CD14-positive monocyte (primary cell): ENCODE measurements around the gene TMEM117. TPM values are rescaled to one million over a fixed set of nuclear protein-coding genes. Genes with fewer than 3 reads are reported as not detected.

Experiments
- DNase-seq, 3 donors: peaks; one replicate each; pipeline ENCODE4 v3.0.0-alpha.2; 2011 to 2022
- H2AFZ ChIP-seq: 2 replicates; pipeline ENCODE4 v1.6.0; 2012; ENCODE audit warnings: mild to moderate bottlenecking, low read depth, low read length, inconsistent platforms; ENCODE audit not compliant: insufficient read depth, poor library complexity, severe bottlenecking
- H3K27ac ChIP-seq, 2 donors: 1 replicate in 1 of 2; 2 replicates in 1 of 2; pipeline ENCODE4 v1.5.1; 2012 to 2013; ENCODE audit warnings: low read length in 2 of 2, control low read depth in 1 of 2, inconsistent platforms in 1 of 2, low read depth in 1 of 2, mild to moderate bottlenecking in 1 of 2
- H3K27me3 ChIP-seq, 2 donors: one replicate each; pipeline versions ENCODE4 v1.6.0 to v1.6.1; 2011 to 2013; ENCODE audit warnings: low read length in 2 of 2; ENCODE audit not compliant: control insufficient read depth in 2 of 2, insufficient read depth in 2 of 2
- H3K36me3 ChIP-seq, 2 donors: replicated peaks in 1 of 2; 1 replicate in 1 of 2; 2 replicates in 1 of 2; pipeline versions ENCODE4 v1.5.1 to v1.6.1; 2012 to 2013; ENCODE audit warnings: low read length in 2 of 2, control low read depth in 1 of 2, inconsistent platforms in 1 of 2, mild to moderate bottlenecking in 1 of 2; ENCODE audit not compliant: insufficient read depth in 2 of 2, control insufficient read depth in 1 of 2
- H3K4me1 ChIP-seq, 2 donors: 1 replicate in 1 of 2; 2 replicates in 1 of 2; pipeline versions ENCODE4 v1.5.1 to v1.6.1; 2012 to 2013; ENCODE audit warnings: low read length in 2 of 2, control low read depth in 1 of 2, inconsistent platforms in 1 of 2, mild to moderate bottlenecking in 1 of 2, moderate library complexity in 1 of 2; ENCODE audit not compliant: insufficient read depth in 2 of 2, control insufficient read depth in 1 of 2
- H3K4me2 ChIP-seq: replicated peaks from 2 replicates; pipeline ENCODE3; 2012; ENCODE audit warnings: low read length, moderate library complexity, mild to moderate bottlenecking; ENCODE audit not compliant: poor library complexity, severe bottlenecking; ENCODE audit errors: extremely low read depth
- H3K4me3 ChIP-seq, 3 experiments: fragments of 200-600 bp in 1 of 3; sonication (generic) in 1 of 3; replicated peaks in 1 of 3; 1 replicate in 2 of 3; 2 replicates in 1 of 3; pipeline ENCODE4 v1.5.1; 2011 to 2013; ENCODE audit warnings: low read length in 3 of 3, mild to moderate bottlenecking in 3 of 3, control low read depth in 2 of 3, low read depth in 2 of 3, inconsistent platforms in 1 of 3, moderate library complexity in 1 of 3
- H3K79me2 ChIP-seq: 2 replicates; pipeline ENCODE4 v1.6.0; 2012; ENCODE audit warnings: mild to moderate bottlenecking, control low read depth, inconsistent platforms, low read length, moderate library complexity; ENCODE audit not compliant: insufficient read depth
- H3K9ac ChIP-seq: 2 replicates; pipeline ENCODE4 v1.6.0; 2017; ENCODE audit warnings: low read length, mild to moderate bottlenecking; ENCODE audit not compliant: insufficient read depth, poor library complexity, severe bottlenecking
- H3K9me3 ChIP-seq, 2 donors: replicated peaks in 1 of 2; 1 replicate in 1 of 2; 2 replicates in 1 of 2; pipeline versions ENCODE4 v1.5.1 to v1.6.1; 2012 to 2013; ENCODE audit warnings: low read length in 2 of 2, control low read depth in 1 of 2; ENCODE audit not compliant: control insufficient read depth in 1 of 2, insufficient read depth in 1 of 2
- H4K20me1 ChIP-seq: 2 replicates; pipeline ENCODE4 v1.6.0; 2012; ENCODE audit warnings: mild to moderate bottlenecking, low read length, control low read depth, moderate library complexity; ENCODE audit not compliant: insufficient read depth
- H3K27ac Mint-ChIP-seq, 7 donors: one replicate each; pipeline ENCODE4 v1.8.0; 2020; ENCODE audit warnings: mild to moderate bottlenecking in 7 of 7, mixed read lengths in 7 of 7, moderate library complexity in 6 of 7, inconsistent platforms in 2 of 7
- H3K27me3 Mint-ChIP-seq, 3 donors: one replicate each; pipeline ENCODE4 v1.8.0; 2021 to 2022; ENCODE audit warnings: low read depth in 3 of 3, mild to moderate bottlenecking in 3 of 3, mixed read lengths in 3 of 3, moderate library complexity in 3 of 3, inconsistent platforms in 1 of 3
- H3K36me3 Mint-ChIP-seq, 2 donors: one replicate each; pipeline ENCODE4 v1.8.0; 2020; ENCODE audit warnings: mixed read lengths in 2 of 2, inconsistent platforms in 1 of 2, mild to moderate bottlenecking in 1 of 2
- H3K4me1 Mint-ChIP-seq: one replicate; pipeline ENCODE4 v1.8.0; 2020; ENCODE audit warnings: mild to moderate bottlenecking, mixed read lengths
- H3K4me3 Mint-ChIP-seq, 2 donors: one replicate each; pipeline ENCODE4 v1.8.0; 2020; ENCODE audit warnings: mild to moderate bottlenecking in 2 of 2, mixed read lengths in 2 of 2, moderate library complexity in 1 of 2
- H3K9me3 Mint-ChIP-seq, 7 donors: one replicate each; pipeline ENCODE4 v1.8.0; 2020 to 2022; ENCODE audit warnings: mixed read lengths in 7 of 7, mild to moderate bottlenecking in 6 of 7, moderate library complexity in 6 of 7, inconsistent platforms in 2 of 7
- CTCF ChIP-seq: fragments of 200-600 bp; IDR thresholded peaks from one replicate; pipeline ENCODE4 v1.8.0; 2022; ENCODE audit warnings: antibody characterized with exemption, mild to moderate bottlenecking
- WGBS: methylation state at CpG from one replicate; pipeline ENCODE4 v1.1.5; 2013; ENCODE audit warnings: missing lambda C conversion rate; ENCODE audit not compliant: insufficient coverage; 5-methylcytosine and 5-hydroxymethylcytosine counted together
- intact Hi-C, 2 donors: fragments of 100-400 bp; cut with micrococcal nuclease; formaldehyde crosslinking; loops; one replicate each; pipeline versions ENCODE4 v1.15.0 to v1.15.1; 2023
- polyA plus RNA-seq, 3 donors: library from polyadenylated mRNA; depleted of rRNA in 1 of 3; unstranded in 2 of 3; stranded (reverse) in 1 of 3; fragments of 300-500 nt in 2 of 3; fragments of >200 nt in 1 of 3; fragmentation: Illumina TruSeq in 2 of 3; gene quantifications; 1 replicate in 2 of 3; 2 replicates in 1 of 3; pipeline ENCODE4 v1.2.3, GENCODE V29; 2012 to 2021

TMEM117 gene
- polyA plus RNA-seq, 3 donors, result 0.11 to 0.42 TPM; not detected in 1

- no peaks in the 10 kb centered on the region for H3K4me1 Mint-ChIP-seq
- peaks cover 0 to 1% (median 0%) of the 10 kb centered on the region in 3 donors for H3K27me3 Mint-ChIP-seq
- Histone ChIP-seq H3K4me2 (no peak overlapping the region), H3K9me3 (no peaks in the 10 kb centered on the region), H3K4me1 (no peaks in the 10 kb centered on the region), H3K9ac (no peak overlapping the region), H2AFZ (no peak overlapping the region), H3K79me2 (no peaks in the 10 kb centered on the region), H3K4me3 (no peak overlapping the region), H4K20me1 (no peaks in the 10 kb centered on the region), H3K27ac (no peak overlapping the region), H3K36me3 (no peaks in the 10 kb centered on the region), H3K27me3 (no peaks in the 10 kb centered on the region)
- H3K4me3 Mint-ChIP-seq, result no peak overlapping the region
- no peak for DNase-seq
- H3K27ac Mint-ChIP-seq, result no peak overlapping the region
- intact Hi-C loops, result no loop called here
- H3K9me3 Mint-ChIP-seq, result peaks cover 2 to 3% (median 3%) of the 10 kb centered on the region in 7 donors
- no peaks in the 10 kb centered on the region for H3K36me3 Mint-ChIP-seq
- WGBS, result no CpG with 5 or more reads among the region's 1 CpG
- no peak for TF ChIP-seq CTCF
Measured at GRCh38 chr12:44433659-44434058, 597.8 kb downstream of the TMEM117 start.

- H3K4me3 Mint-ChIP-seq, result no peak overlapping the region
- H3K36me3 Mint-ChIP-seq, result no peaks in the 10 kb centered on the region
- intact Hi-C loops, result no loop called here
- Histone ChIP-seq H3K27me3 (no peaks in the 10 kb centered on the region), H3K9me3 (no peaks in the 10 kb centered on the region), H3K79me2 (no peaks in the 10 kb centered on the region), H2AFZ (no peak overlapping the region), H4K20me1 (no peaks in the 10 kb centered on the region), H3K27ac (no peak overlapping the region), H3K4me3 (no peak overlapping the region), H3K36me3 (no peaks in the 10 kb centered on the region), H3K4me1 (no peaks in the 10 kb centered on the region), H3K9ac (no peak overlapping the region), H3K4me2 (no peak overlapping the region)
- no peak for TF ChIP-seq CTCF
- no peaks in the 10 kb centered on the region for H3K4me1 Mint-ChIP-seq
- H3K9me3 Mint-ChIP-seq, result peaks cover 2 to 9% (median 3%) of the 10 kb centered on the region in 7 donors
- H3K27ac Mint-ChIP-seq, result no peak overlapping the region
- H3K27me3 Mint-ChIP-seq, result peaks cover 0 to 1% (median 0%) of the 10 kb centered on the region in 3 donors
- 40% methylated on average over 1 of the region's 5 CpGs for WGBS
- no peak for DNase-seq
Measured at GRCh38 chr12:44436756-44437155, 600.9 kb downstream of the TMEM117 start.

Other genes starting within 250 kb of the TMEM117 start
- 10 to 100 TPM in 2 of 3 donors, 1 to 10 TPM in 1; 1.6 to 14.5 (median 13.0) TPM for gene PUS7L, start 77.3 kb upstream of the TMEM117 start, polyA plus RNA-seq
- 10 to 100 TPM; 17.3 to 44.6 (median 29.0) TPM for gene IRAK4, start 77.1 kb upstream of the TMEM117 start, polyA plus RNA-seq
- 10 to 100 TPM in 2 of 3 donors, 1 to 10 TPM in 1; 9.9 to 20.7 (median 13.7) TPM for gene TWF1, start 29.8 kb upstream of the TMEM117 start, polyA plus RNA-seq